IPS DF 4.7 (cell line): ENCODE measurements around the gene KRT38.
"Not testable (repeated sequence)": the region's sequence is repeated elsewhere in the genome, so short reads cannot be mapped to it uniquely, and the experiment has no call there.

Experiments used
- DNase-seq: peaks from one replicate; pipeline ENCODE4 v3.0.0-alpha.2; 2013; ENCODE audit warnings: low spot score; ENCODE audit errors: extremely low read depth

Gene KRT38

DNA sequence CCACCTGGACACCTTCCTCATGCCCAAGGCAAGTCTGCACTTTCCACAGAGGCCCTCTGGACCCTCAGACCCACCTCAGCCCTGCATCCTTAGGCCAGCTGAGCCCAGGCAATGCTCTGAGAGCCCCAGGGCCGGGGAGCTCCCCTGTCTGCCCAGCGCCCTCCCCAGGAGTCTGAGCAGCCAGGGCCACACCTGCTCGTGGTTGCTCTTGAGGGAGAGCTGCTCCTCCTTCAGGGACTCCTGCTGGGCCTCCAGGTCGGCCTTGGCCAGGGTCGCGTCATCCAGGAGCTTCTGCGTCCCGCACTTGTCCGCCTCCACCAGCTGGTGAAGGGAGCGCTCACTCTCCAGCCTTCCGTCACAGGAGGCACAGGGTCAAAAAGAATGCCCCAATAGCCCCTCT, 18.2 kb downstream of the KRT38 start:
- not testable (repeated sequence) for DNase-seq

DNA sequence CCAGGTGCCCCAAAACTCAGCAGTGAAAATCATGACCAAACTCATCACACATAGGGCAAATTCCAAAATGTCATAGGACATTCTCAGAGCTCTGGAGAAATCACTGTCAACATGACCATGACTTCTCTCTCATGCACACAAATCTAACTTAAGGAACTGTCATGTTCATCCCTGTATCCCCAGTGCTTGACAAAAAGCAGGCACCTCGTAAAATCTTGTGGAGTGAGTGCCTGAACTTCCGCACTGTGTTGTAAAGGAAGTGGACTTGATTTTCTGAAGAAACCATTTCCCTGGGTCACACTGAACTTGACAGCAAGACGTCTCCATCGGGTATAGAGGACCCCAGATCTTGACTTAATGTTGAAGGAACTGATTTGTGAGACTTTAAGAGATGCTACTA, 19.2 kb downstream of the KRT38 start:
- DNase-seq: no peak

DNA sequence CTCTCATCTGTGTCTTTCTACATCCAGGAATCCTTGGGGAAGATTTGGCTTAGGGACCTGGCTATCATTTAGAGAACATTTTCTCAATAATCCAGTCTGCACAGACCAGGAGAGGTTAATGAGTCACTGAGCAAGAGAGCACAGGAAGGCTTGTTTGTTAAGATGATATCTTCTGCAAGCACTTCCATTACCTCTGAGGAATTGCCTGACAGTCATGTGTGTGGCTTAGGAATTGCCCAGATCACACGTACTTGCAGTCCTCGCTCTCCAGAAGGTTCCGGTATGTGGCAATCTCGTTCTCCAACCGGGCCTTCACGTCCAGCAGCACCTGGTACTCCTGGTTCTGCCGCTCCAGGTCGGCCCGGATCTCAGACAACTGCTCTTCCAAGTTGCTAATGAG, 19.7 kb downstream of the KRT38 start:
- DNase-seq: no peak

DNA sequence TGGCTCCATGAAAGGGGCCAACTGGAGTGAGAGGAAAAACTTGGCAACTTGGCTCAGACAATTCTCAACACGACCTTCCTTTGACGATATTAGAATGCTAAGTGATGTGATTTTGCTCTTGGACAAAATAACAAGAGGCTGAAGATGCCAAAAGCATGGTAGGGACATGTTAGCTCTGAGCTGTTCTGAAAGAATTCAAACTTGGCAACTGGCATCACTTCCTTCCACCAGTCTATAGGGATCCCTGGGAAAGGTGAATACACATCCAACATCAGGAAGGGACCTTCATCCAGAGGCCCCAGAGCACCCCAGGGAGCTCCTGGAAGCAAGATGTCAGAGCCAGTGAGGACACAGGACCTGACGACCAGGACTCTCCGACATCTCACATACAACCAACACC, 20.6 kb downstream of the KRT38 start:
- DNase-seq: no peak

DNA sequence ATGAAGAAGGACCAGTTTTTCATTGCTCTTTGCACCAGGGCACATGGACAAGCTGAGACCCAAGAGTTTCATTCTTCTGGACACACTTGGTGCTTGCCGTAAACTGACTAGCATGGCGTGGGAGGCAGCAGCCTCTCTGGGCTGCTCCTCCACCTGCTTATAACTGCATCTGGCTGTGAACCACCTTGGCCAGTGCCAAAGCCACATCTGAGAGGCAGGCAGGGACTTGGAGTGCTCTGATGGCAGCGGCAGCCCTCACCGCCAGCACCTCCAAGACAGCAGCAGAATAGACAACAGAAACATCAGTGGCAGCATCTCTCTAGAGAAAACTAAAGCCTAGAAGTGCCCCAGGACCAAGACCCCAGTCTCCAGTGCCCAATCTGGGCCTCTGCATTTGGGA, 21.1 kb downstream of the KRT38 start:
- no peak for DNase-seq

DNA sequence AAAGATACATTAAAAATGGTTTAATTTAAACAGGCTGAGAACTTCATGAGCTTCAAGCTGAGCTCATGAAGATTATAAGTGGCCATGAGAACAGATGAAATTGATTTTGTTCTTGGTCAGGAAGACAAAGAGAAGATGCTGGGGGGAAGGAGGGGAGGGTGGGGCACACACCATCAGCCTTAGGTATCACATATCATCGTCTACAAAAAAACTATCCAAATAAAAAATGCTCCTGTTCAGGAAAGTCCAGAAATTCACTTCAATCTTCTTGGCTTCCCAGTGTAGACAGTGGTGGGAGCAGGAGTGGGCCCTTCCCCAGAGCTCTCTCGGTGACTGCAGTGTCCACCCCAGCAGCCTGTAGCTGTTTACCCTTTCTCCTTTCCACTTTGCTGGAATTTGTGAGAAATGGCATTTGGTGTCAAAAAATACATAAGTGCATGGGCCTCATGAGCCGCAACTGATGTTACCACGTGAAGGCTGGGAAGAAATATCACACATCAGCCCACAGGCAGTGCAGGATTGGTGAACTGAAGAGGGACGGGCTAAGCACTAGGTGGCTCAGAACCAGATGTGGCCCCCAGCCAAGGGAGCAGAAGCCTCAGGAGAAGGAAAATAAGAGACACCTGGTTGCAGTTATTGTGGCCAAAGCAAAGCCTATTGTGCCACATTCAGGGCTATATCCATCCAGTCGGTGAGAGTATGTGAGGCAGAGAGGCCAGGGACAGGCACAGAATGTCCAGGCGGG, 22.5 kb downstream of the KRT38 start:
- no peak for DNase-seq

DNA sequence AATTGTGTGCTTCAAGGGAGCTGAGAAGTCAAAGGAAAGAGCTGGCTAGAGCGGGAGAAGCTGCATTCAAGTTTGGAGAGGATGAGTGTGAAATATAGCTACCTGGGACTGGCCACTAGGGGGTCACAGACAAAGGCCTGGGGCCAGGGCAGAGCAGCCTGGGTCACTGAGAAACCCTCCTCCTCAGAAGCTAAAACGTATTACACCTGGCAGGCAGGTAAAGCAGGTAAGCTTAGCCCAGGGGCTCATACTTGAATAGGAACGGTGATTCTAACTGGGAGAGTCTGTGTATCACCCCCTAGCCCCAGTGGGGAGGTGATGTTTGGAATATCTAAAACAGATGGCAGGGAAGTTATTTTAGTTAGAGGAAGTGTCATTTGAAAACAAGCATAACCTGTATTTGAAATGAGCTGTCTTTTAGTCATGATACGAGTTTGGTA, 23.2 kb downstream of the KRT38 start:
- DNase-seq: peak; percentile 22

DNA sequence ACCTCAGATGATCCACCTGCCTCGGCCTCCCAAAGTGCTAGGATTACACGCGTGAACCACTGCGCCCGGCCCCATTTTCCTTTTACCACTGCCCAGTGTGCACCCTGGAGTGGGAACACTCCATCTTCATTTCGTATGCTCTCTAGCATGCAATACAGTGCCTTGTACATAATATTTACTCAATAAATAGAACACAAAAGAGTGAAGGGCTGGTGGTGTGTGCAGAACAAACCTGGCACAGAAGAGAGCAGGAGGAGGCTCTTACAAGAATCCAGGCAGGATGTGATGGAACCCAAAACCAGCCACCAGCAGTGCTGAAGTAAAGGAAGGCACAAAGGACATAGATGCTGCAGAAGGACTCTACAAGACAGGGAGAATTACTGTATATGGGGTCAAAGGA, 23.7 kb downstream of the KRT38 start:
- no peak for DNase-seq

DNA sequence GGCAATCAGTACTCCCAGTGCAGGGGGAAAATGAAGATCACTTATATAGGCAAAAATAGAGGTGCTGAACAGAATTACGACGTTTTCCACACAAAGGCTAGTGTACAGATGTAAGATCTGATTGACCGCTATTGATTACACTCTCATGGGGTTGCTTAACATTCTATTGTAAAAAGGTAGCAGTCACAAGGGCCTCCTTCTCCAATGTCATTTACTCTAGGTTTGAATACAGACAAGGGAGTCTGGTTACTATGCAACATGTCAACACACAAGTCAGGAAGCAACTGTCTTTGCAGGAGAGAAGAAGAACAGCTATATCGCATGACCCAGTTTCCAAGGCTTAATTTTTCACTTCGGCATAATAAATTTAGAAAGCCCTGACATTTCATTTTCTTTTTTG, 24.3 kb downstream of the KRT38 start:
- no peak for DNase-seq

DNA sequence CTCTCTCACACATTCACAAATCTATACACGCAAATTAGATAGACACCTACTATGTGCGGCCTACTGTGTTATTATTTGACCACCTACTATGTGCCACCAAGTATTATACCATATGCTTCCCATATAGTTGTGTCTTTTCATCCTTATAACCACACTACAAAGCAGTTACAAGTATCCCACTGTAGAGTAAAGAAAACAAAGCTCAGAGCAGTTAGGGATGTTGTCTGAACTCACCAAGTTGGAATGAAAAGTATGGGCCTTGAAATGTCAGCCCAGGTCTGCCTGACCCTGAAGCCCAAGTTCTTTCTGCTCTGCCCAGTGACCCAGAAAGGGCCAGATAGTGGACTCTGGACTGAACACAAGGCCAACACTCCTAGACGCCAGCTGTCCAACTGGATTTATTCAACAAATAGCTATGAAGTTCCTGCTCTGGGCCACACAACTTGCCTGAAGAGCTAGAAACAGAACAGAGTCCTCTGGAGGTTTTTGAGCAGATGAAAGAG, 24.9 kb downstream of the KRT38 start:
- no peak for DNase-seq

DNA sequence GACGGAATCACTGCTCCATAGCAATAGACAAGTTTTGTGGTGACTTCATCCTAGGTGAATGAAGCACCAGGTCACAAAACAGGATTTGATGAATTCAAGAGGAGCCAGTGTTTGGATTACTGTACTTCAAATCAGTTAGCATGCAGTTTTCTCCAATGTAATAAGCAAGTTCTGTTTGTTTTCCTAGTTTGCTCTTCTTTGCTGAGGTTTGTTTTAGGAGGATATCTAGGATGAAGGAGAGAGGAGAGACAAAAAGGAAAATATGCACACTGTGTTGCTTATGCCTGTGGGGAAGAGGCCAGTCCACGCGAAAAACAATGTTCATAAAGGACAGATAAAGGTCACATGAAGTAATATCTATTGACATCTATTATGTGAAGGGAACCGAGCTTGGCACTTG, 25.4 kb downstream of the KRT38 start:
- DNase-seq: no peak

DNA sequence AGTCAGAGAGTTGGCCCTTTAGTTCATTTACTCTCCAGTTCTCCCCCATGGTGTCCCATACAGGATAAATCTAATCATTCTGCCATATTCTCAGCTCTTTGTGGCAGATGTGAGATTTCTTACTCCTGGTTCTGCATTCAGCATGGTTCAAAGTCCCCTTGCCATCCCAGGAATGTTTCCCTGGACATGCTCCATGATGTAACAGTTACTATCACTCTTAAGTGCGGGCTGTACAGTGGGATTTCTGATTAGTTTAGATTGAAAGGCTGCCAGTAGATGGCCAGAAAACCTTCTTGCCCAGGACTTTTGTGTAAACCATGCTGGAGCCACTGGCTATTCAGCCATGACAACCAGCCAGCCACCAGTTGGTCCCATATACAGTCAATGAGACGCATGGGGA, 26.8 kb downstream of the KRT38 start:
- no peak for DNase-seq

DNA sequence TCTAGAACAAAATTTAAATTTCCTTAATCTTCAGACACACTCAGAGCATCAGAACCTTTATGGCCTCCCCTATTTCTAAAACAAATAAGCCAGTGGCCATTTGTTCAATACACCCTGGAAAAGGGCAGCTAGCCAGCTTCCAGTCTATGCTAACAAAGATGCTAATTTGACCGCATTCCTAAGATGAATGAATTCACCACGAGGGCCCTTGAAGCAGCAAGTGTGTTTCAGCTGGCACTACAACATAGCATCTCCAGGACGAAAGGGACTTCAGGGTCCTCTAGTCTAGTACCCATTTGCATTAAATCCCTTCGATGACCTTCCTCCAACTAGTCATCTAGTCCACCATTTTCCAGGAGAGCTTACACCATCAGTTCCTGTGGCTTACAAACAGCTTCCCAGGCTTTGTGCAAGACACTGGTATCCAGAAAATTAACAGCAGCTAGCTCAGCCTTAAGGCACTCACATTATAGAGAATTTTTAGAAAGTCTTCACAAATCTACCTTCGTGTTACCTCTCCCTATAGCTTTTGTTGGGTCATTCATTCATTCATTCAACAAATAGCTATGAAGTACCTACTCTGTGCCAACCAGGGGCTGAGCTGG, 27.3 kb downstream of the KRT38 start:
- no peak for DNase-seq

DNA sequence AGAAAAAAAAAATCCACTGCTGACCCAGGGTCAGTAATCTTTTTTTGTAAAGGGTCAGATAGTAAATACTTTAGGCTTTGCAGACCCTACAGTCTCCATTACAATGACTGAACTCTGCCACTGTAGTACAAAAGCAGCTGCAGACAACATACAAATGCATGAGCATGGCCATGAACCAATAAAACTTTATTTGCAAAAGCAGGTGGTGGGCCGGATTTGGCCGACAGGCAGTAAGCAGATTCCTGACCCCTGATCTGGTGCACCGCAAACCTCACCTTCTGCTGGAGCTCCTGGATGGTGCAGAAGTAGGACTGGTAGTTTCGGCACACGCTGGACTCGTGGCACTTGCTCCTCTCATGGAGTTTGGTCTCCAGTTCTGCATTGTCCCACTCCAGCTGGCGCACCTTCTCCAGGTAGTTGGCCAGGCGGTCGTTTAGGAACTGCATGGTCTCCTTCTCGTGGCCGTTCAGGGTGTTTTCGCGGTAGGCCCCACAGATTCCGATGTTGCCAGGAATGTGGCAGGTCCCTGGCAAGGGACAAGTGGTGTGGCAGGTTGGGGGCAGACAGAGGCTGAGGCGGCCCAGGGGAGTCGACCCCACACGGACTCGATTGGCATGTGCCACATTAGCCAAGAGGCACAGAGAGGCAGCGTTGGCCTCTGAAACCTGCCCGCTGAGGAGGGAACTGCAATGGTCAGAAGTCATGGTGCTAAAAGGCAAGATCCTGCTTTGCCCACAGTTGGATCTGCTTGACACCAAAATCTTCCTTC, 29.5 kb downstream of the KRT38 start:
- DNase-seq: no peak

DNA sequence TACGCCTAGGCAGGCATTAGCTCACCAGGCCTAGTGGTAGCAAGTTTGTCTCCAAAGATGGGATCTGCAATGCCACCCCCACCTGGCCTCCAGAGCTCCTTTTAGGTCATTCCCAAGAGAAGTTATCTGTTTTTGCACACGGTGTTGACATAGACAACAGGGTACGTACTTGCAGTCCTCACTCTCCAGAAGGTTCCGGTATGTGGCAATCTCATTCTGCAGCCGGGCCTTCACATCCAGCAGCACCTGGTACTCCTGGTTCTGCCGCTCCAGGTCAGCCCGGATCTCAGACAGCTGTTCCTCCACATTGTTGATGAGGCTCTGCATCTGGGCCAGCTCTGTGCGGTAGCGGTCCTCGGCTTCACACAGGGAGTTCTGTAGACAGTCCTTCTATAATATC, 33.6 kb downstream of the KRT38 start:
- no peak for DNase-seq

DNA sequence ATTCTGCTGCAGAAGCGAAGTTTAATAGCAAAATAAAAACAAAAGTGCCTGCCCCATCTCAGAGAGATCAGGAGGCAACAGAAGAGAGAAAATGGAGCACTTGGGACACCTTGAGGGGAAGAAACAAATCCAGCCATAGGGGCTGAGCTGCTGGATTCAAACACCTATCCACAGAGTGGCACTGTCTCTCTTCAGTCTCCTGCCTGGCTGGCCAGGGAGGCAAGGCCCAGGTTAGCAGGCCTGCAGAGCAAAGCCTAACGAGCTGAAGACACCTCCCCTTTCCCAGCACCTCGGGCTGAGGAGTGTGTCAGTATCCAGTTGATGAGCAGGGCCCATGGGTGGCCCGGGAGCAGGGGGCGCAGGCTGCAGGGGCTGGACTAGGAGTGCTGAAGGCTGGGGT, 34.6 kb downstream of the KRT38 start:
- DNase-seq: no peak

DNA sequence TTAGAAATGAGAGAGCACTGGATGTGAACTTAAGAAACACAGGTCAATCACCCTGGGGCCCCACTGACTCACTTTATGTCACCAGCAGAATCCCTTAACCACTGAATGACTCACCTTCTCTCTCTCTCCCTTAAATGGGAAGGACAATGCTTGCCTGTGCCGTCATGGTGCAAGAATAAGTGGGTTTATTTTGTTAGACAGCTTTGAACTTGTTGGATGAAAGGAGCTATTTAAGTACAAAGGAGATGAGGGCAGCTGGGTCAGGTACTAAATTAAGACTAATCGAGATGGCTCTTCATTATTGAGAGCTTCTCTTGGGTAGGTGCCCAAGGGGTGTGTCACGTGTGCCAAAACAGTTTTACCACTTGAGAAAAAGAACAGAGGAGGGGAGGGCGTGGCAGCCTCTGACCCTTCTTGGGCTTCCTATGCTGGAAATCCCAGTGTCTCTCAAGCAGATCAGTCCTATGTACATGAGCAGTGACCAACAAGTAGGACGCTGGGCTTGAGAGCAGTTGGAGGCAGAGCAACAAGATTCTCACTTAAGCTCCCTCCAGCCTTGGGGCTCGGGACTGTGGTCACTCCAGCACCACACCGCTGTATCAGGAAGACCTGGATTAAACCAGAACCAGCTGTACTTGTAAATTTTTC, 36.6 kb downstream of the KRT38 start:
- no peak for DNase-seq

DNA sequence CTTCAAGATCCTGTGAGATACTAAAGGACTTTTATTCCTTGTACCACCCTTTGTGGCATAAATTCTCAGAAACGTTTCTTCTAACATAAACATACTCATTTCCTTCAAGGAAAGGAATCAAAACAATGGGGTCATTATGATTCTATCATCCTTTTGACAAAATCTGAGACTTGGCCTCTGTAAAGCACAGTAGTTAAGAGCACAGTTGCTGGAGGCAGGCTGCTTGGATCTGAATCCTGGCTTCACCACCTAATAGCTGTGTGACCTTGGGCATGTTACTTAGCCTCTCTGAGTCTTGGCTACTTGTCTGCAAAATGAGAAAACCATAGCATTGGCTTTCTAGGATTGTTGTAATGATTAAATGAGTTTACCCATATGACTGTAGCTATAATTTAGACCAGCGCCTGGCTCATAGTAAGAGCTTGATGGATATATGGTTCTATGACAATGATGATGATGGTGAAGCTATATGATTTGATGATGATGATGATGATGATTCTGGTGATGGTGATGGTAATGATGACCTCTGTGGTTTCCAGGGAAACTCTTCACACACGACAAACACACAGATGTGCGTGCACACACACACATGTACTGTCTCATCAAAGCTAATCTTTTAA, 37.3 kb downstream of the KRT38 start:
- DNase-seq: no peak

DNA sequence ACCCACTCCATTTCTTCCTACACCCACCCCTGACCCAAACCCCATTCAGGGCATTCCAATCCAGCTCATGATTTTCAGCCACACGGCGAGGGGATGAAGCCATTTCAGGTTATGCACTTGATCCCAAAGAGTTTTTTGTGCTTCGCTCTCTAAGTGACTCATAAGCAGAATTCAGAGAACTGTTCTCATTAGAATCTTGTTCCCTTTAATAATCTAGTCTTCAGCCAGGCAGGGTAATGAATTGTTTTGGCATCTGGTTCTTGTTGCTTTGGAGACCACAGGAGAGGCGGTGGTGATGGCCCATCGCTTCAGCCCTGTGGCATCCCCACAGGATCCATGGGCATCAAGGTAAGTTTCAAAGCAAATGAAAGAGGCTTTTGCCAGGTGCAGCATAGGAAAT, 38.6 kb downstream of the KRT38 start:
- DNase-seq: no peak

DNA sequence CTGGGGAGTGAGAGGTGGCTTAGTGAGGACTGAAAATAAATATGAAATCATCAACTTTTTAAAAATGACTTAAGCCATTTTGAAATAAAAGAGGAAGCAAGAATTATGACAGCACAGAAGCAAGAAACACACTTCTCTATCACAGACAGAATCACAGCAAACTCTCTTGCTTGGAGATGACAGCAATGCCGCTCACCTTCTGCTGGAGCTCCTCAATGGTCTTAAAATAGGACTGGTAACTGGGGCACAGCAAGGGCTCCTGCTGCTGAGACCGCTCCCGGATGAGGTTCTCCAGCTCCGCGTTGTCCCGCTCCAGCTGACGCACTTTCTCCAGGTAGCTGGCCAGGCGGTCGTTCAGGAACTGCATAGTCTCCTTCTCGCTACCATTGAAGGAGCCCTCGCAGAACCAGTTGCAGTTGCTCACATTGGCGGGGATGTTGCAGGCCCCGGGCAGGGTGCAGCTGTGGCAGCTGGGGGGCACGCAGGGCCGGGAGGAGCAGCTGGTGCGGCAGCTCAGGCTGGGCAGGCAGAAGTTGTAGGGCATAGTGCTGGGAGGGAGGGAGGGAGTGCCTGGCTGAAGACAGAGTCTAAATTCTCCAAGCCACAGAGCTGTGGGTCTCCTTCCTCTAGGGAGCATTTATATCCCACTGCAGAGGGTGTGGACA, 43.7 kb downstream of the KRT38 start, which contains the start of gene KRT31:
KRT31 (minus strand) TSS at position 613 of the 665 bp plus-strand sequence; CDS start at position 544, 69 bp downstream.
- DNase-seq: no peak

DNA sequence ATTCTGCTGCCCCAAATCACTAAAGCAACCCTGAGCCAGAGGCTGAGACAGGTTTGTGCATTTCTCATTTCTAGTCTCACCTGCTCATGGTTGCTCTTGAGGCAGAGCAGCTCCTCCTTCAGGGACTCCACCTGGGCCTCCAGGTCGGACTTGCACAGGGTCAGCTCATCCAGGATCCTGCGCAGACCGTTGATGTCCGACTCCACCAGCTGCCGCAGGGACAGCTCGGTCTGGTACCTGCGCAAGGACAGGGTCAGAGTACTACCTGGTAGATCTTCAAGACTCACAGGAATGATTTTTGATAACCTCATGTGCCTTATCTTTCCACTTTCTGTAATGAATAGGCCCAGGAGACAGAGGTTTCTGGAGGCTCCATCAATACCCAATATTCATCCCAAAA, 44.4 kb downstream of the KRT38 start:
- no peak for DNase-seq
